HCT116 (cell line): ENCODE measurements around the gene TSPAN31. TPM values are rescaled to one million over a fixed set of nuclear protein-coding genes. Genes with fewer than 3 reads are reported as not detected.

Experiments
- ATAC-seq: fragments of 200-7000 bp; cut with Tn5 transposase; 2 replicates; pipeline ENCODE4 v1.9.1; 2020; ENCODE audit warnings: mild to moderate bottlenecking, moderate library complexity
- BruUV-seq: library from RNA; stranded (reverse); fragments of 400-500 nt; replicated peaks from 2 replicates; lab custom pipeline; 2021; lab: Mats Ljungman, UMichigan
- CTCF ChIA-PET: fragments of 300-600 bp; sonication (Branson Sonifier 250); formaldehyde crosslinking; loops from one replicate; lab custom pipeline; 2021; ENCODE audit warnings: antibody characterized with exemption; lab: Charles Lee
- POLR2A ChIA-PET: fragments of 300-600, 350-600 bp; sonication (Branson Sonifier 250); formaldehyde crosslinking; loops from one replicate; lab custom pipeline; 2021; ENCODE audit warnings: antibody characterized with exemption; lab: Charles Lee
- RAD21 ChIA-PET, 2 experiments: fragments of 300-600 bp; sonication (Branson Sonifier 250); formaldehyde crosslinking; loops; one replicate each; lab custom pipeline; 2023; ENCODE audit warnings: low total read pairs in 2 of 2; ENCODE audit not compliant: uncharacterized antibody in 2 of 2, unreplicated experiment in 2 of 2, low non-redundant PET in 1 of 2; lab: Charles Lee
- DNase-seq: peaks from one replicate; pipeline ENCODE4 v3.0.0-alpha.2; 2010; ENCODE audit warnings: low read depth, low spot score
- H2AFZ ChIP-seq: fragments of 200-600 bp; shearing (Covaris generic), sonication (generic); 2 replicates; pipeline ENCODE4 v1.6.1; 2017; ENCODE audit warnings: low read depth, mixed run types, mixed read lengths, antibody characterized with exemption, low read length; ENCODE audit not compliant: poor library complexity, severe bottlenecking
- H3K27ac ChIP-seq: 2 replicates; pipeline ENCODE4 v1.5.1; 2012; ENCODE audit warnings: low read depth, low read length
- H3K27me3 ChIP-seq: fragments of 200-600 bp; sonication (generic); 2 replicates; pipeline ENCODE4 v1.6.1; 2016; ENCODE audit warnings: mixed run types, low read length, mixed read lengths; ENCODE audit not compliant: insufficient read depth
- H3K36me3 ChIP-seq, 2 experiments: fragments of 200-500 bp in 1 of 2; fragments of 200-600 bp in 1 of 2; sonication (Bioruptor generic) in 1 of 2; sonication (generic) in 1 of 2; 2 replicates each; pipeline versions ENCODE4 v1.5.1 to v1.6.1; 2014 to 2016; ENCODE audit warnings: low read length in 2 of 2, inconsistent platforms in 1 of 2, mixed read lengths in 1 of 2, mixed run types in 1 of 2; ENCODE audit not compliant: insufficient read depth in 2 of 2, control insufficient read depth in 1 of 2
- H3K4me1 ChIP-seq, 2 experiments: fragments of 200-600 bp in 1 of 2; sonication (generic) in 1 of 2; 2 replicates each; pipeline versions ENCODE4 v1.5.1 to v1.6.1; 2012 to 2017; ENCODE audit warnings: low read length in 2 of 2, inconsistent platforms in 1 of 2, mild to moderate bottlenecking in 1 of 2, mixed read lengths in 1 of 2, mixed run types in 1 of 2, moderate library complexity in 1 of 2; ENCODE audit not compliant: insufficient read depth in 2 of 2, control insufficient read depth in 1 of 2
- H3K4me2 ChIP-seq: fragments of 200-600 bp; sonication (generic); 2 replicates; pipeline ENCODE4 v1.6.1; 2017; ENCODE audit warnings: mixed run types, low read length, mixed read lengths
- H3K4me3 ChIP-seq, 2 experiments: fragments of 200-600 bp in 1 of 2; sonication (generic) in 1 of 2; replicated peaks in 1 of 2; 2 replicates each; pipeline ENCODE4 v1.5.1; 2011 to 2016; ENCODE audit warnings: low read length in 2 of 2, control low read depth in 1 of 2, low read depth in 1 of 2, mild to moderate bottlenecking in 1 of 2, mixed read lengths in 1 of 2, mixed run types in 1 of 2
- H3K79me2 ChIP-seq: fragments of 200-600 bp; sonication (generic); 2 replicates; pipeline ENCODE4 v1.6.1; 2017; ENCODE audit warnings: mild to moderate bottlenecking, mixed run types, low read length, moderate library complexity, mixed read lengths; ENCODE audit not compliant: insufficient read depth
- H3K9ac ChIP-seq: fragments of 200-600 bp; sonication (generic); 2 replicates; pipeline ENCODE4 v1.6.1; 2016; ENCODE audit warnings: low read length, mixed read lengths
- H3K9me2 ChIP-seq: fragments of 200-600 bp; sonication (generic), shearing (Covaris generic); 2 replicates; pipeline ENCODE4 v1.6.1; 2017; ENCODE audit warnings: mixed run types, mild to moderate bottlenecking, moderate library complexity; ENCODE audit not compliant: insufficient read depth
- H3K9me3 ChIP-seq, 2 experiments: fragments of 200-500 bp in 1 of 2; fragments of 200-600 bp in 1 of 2; sonication (Bioruptor generic) in 1 of 2; sonication (generic) in 1 of 2; 2 replicates each; pipeline ENCODE4 v1.6.1; 2014 to 2017; ENCODE audit warnings: low read length in 2 of 2, mixed read lengths in 2 of 2, inconsistent platforms in 1 of 2, low read depth in 1 of 2, mild to moderate bottlenecking in 1 of 2, mixed run types in 1 of 2, moderate library complexity in 1 of 2; ENCODE audit not compliant: control insufficient read depth in 1 of 2, insufficient read depth in 1 of 2
- H4K20me1 ChIP-seq: fragments of 200-600 bp; sonication (generic), shearing (Covaris generic); 2 replicates; pipeline ENCODE4 v1.6.1; 2017; ENCODE audit warnings: mixed run types, mild to moderate bottlenecking, moderate library complexity; ENCODE audit not compliant: insufficient read depth
- ATF3 ChIP-seq: IDR thresholded peaks from 2 replicates; pipeline ENCODE4 v1.6.1; 2012
- CBX3 ChIP-seq: IDR thresholded peaks from 2 replicates; pipeline ENCODE4 v1.6.1; 2012; ENCODE audit warnings: low read depth
- CEBPB ChIP-seq: IDR thresholded peaks from 2 replicates; pipeline ENCODE4 v1.6.1; 2012; ENCODE audit warnings: low read depth
- EGR1 ChIP-seq: IDR thresholded peaks from 2 replicates; pipeline ENCODE4 v1.6.1; 2012; ENCODE audit warnings: low read depth
- ELF1 ChIP-seq: IDR thresholded peaks from 2 replicates; pipeline ENCODE4 v1.6.1; 2012; ENCODE audit warnings: low read depth, borderline replicate concordance
- EZH2 ChIP-seq: fragments of 200-600 bp; sonication (generic); IDR thresholded peaks from 2 replicates; pipeline ENCODE4 v1.6.1; 2017; ENCODE audit warnings: antibody characterized with exemption, mixed run types
- EZH2phosphoT487 ChIP-seq: fragments of 200-600 bp; IDR thresholded peaks from 2 replicates; pipeline ENCODE4 v1.6.1; 2018; ENCODE audit warnings: antibody characterized with exemption, borderline replicate concordance
- FOSL1 ChIP-seq: IDR thresholded peaks from 2 replicates; pipeline ENCODE4 v1.6.1; 2012; ENCODE audit warnings: low read depth
- JUND ChIP-seq: IDR thresholded peaks from 2 replicates; pipeline ENCODE4 v1.6.1; 2012
- MAX ChIP-seq: IDR thresholded peaks from 2 replicates; pipeline ENCODE4 v1.6.1; 2012
- POLR2AphosphoS5 ChIP-seq: IDR thresholded peaks from 2 replicates; pipeline ENCODE4 v1.6.1; 2011; ENCODE audit warnings: mild to moderate bottlenecking, low read depth, low read length, moderate library complexity
- REST ChIP-seq: IDR thresholded peaks from 2 replicates; pipeline ENCODE4 v1.6.1; 2012; ENCODE audit warnings: low read depth
- SP1 ChIP-seq: IDR thresholded peaks from 2 replicates; pipeline ENCODE4 v1.6.1; 2012; ENCODE audit warnings: low read depth
- SRF ChIP-seq: IDR thresholded peaks from 2 replicates; pipeline ENCODE4 v1.6.1; 2012; ENCODE audit warnings: low read depth
- TCF7L2 ChIP-seq: IDR thresholded peaks from 2 replicates; pipeline ENCODE4 v1.7.0; 2011; ENCODE audit warnings: borderline replicate concordance, inconsistent platforms; ENCODE audit not compliant: insufficient read depth, insufficient read length; ENCODE audit errors: extremely low read depth
- YY1 ChIP-seq: IDR thresholded peaks from 2 replicates; pipeline ENCODE4 v1.6.1; 2011; ENCODE audit warnings: low read length, low read depth, moderate library complexity, mild to moderate bottlenecking; ENCODE audit not compliant: insufficient replicate concordance; ENCODE audit errors: extremely low read depth
- ZBTB33 ChIP-seq: IDR thresholded peaks from 2 replicates; pipeline ENCODE4 v1.6.1; 2011; ENCODE audit warnings: mild to moderate bottlenecking, low read length, moderate library complexity; ENCODE audit not compliant: insufficient replicate concordance; ENCODE audit errors: extremely low read depth
- ZNF274 ChIP-seq: fragments of 200-500 bp; sonication (Bioruptor generic); IDR thresholded peaks from 2 replicates; pipeline ENCODE4 v1.6.1; 2014; ENCODE audit warnings: mild to moderate bottlenecking, low read depth, low read length, inconsistent platforms
- intact Hi-C: fragments of 100-400 bp; cut with micrococcal nuclease; formaldehyde crosslinking; loops from 2 replicates; pipeline ENCODE4 v1.10.0; 2022
- total RNA-seq: library from RNA; stranded (reverse); gene quantifications from one replicate; pipeline ENCODE4 v1.2.1, GENCODE V29; 2021; ENCODE audit not compliant: unreplicated experiment

Gene TSPAN31
- total RNA-seq, 1 experiment from 2014 or later, result 14.9 TPM

- Histone ChIP-seq H3K4me2 (peak overlapping the region; percentile 93), H3K9me3 (no peaks in the 10 kb centered on the region), H3K4me1 (peaks cover 20 to 46% of the 10 kb centered on the region in 2 experiments), H3K27me3 (no peaks in the 10 kb centered on the region), H3K79me2 (peaks cover 21% of the 10 kb centered on the region), H3K36me3 (peaks cover 5 to 11% of the 10 kb centered on the region in 2 experiments; a peak in 2 of 4 replicates), H3K27ac (no peak overlapping the region; the same call in 1 of the 2 replicates), H3K9me2 (no peaks in the 10 kb centered on the region), H3K9ac (peak overlapping the region; percentile 48; the same call in 1 of the 2 replicates), H3K4me3 (peak overlapping the region; percentile 59 to 64), H4K20me1 (no peaks in the 10 kb centered on the region), H2AFZ (no peak overlapping the region)
- no peak for ATAC-seq
- ChIA-PET CTCF (interaction anchor here (2.3 kb wide), 1 partner anchor 11 kb away, joined by 51 read pairs; the partner anchor contains the start of gene CYP27B1), RAD21 (no interaction called here), POLR2A (no interaction called here)
- DNase-seq, result no peak
- no TSS peak for BruUV-seq
- intact Hi-C loops, result no loop called here
- TF ChIP-seq SP1 (no peak), EZH2phosphoT487 (no peak), ZNF274 (no peak), CBX3 (no peak), MAX (no peak), ELF1 (no peak), REST (no peak), ATF3 (no peak), TCF7L2 (no peak), EGR1 (no peak), ZBTB33 (no peak), EZH2 (no peak), SRF (no peak), JUND (no peak), POLR2AphosphoS5 (no peak), CEBPB (no peak), FOSL1 (no peak), YY1 (no peak)
Measured at GRCh38 chr12:57755194-57755453, 10.3 kb downstream of the TSPAN31 start.
